Gastrocnemius medialis (tissue), 4 donors: ENCODE data around the gene RAD51AP2.

Source experiments
- POLR2A ChIP-seq, 2 donors: fragments of 450-650 bp; IDR thresholded peaks; one replicate each; pipeline ENCODE4 v1.6.1; 2017; ENCODE audit warnings: antibody characterized with exemption in 2 of 2, mild to moderate bottlenecking in 2 of 2, moderate library complexity in 2 of 2
- TF ChIP-seq, protein P1 (sequence below), 5 experiments: fragments of 450-650 bp in 3 of 5; fragments of 200-600 bp in 2 of 5; sonication (generic) in 2 of 5; IDR thresholded peaks in 4 of 5; conservative IDR thresholded peaks in 1 of 5; 1 replicate in 4 of 5; 2 replicates in 1 of 5; pipeline ENCODE4 v1.5.1; 2016 to 2019; ENCODE audit warnings: antibody characterized with exemption in 5 of 5, mild to moderate bottlenecking in 3 of 5, moderate library complexity in 3 of 5

DNA sequence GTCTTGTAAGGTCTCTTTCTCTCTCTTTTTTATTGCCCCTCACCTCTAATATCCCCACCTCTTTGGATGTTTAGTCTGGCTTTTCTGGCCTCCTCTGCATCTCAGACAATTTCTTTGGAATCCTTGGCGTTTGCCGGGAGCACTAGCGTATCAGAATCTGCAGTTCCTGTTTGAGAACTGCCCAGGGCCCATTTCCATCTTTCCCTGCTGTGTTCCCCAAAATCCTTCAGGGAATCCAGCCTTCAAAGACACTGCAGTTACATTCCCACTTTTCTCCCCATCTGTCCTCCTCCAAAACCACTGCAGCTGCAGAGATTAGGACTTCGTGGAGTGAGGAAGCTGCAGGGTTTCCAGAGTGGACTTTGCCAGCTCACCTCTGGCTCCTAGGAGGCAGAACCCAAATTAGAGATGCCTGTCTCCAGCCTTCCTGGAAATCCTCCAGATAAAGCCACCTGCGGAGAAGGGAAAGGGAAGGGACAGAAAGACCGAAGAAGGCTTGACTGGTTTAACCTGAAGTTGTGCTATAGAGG lies 25.0 kb upstream of the RAD51AP2 start:
- TF ChIP-seq, protein P1, sequence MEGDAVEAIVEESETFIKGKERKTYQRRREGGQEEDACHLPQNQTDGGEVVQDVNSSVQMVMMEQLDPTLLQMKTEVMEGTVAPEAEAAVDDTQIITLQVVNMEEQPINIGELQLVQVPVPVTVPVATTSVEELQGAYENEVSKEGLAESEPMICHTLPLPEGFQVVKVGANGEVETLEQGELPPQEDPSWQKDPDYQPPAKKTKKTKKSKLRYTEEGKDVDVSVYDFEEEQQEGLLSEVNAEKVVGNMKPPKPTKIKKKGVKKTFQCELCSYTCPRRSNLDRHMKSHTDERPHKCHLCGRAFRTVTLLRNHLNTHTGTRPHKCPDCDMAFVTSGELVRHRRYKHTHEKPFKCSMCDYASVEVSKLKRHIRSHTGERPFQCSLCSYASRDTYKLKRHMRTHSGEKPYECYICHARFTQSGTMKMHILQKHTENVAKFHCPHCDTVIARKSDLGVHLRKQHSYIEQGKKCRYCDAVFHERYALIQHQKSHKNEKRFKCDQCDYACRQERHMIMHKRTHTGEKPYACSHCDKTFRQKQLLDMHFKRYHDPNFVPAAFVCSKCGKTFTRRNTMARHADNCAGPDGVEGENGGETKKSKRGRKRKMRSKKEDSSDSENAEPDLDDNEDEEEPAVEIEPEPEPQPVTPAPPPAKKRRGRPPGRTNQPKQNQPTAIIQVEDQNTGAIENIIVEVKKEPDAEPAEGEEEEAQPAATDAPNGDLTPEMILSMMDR (IDR thresholded peaks at IDR 0.05 in 4 of 5, conservative IDR thresholded peaks at IDR 0.05 in 1 of 5), result no peak
- no peak for TF ChIP-seq POLR2A (IDR thresholded peaks at IDR 0.05)
